ENCODE results near the gene NDUFAF2. TPM values are rescaled to one million over a fixed set of nuclear protein-coding genes. Genes with fewer than 3 reads are reported as not detected.
"Not testable (repeated sequence)": the region's sequence is repeated elsewhere in the genome, so short reads cannot be mapped to it uniquely, and the experiment has no call there.

Gene NDUFAF2
- total RNA-seq, 4 donors from 2014 or later: 25.9 to 39.0 (median 27.0) TPM

- no peak for TF ChIP-seq CTCF (IDR thresholded peaks at IDR 0.05)
- no peak for DNase-seq (ENCODE audit: low spot score)
- ATAC-seq (ENCODE audit: low FRiP score): no peak
Measured at GRCh38 chr5:61186634-61187033, 241.6 kb downstream of the NDUFAF2 start.

GRCh38 chr5:61187352-61187751 lies 242.3 kb downstream of the NDUFAF2 start:
- ATAC-seq (ENCODE audit: low FRiP score); DNase-seq (ENCODE audit: low spot score): not testable (repeated sequence)

GRCh38 chr5:61187826-61188225 lies 242.8 kb downstream of the NDUFAF2 start:
- not testable (repeated sequence) for DNase-seq (ENCODE audit: low spot score); ATAC-seq (ENCODE audit: low FRiP score)

- no peak for TF ChIP-seq CTCF (IDR thresholded peaks at IDR 0.05)
- no peak for ATAC-seq (ENCODE audit: low FRiP score)
Measured at GRCh38 chr5:61198606-61199005, 253.6 kb downstream of the NDUFAF2 start.

GRCh38 chr5:61200582-61201155 lies 255.7 kb downstream of the NDUFAF2 start:
- TF ChIP-seq CTCF (IDR thresholded peaks at IDR 0.05): no peak

More at GRCh38 chr5:61198606-61199005, 253.6 kb downstream of the NDUFAF2 start:
- DNase-seq (ENCODE audit: low spot score): no peak

GRCh38 chr5:61202213-61202612 lies 257.2 kb downstream of the NDUFAF2 start:
- no peak for TF ChIP-seq CTCF (IDR thresholded peaks at IDR 0.05)
- ATAC-seq (ENCODE audit: low FRiP score): no peak
- no peak for DNase-seq (ENCODE audit: low spot score)

More at GRCh38 chr5:61200582-61201155, 255.7 kb downstream of the NDUFAF2 start:
- no peak for ATAC-seq (ENCODE audit: low FRiP score)
- DNase-seq (ENCODE audit: low spot score): no peak

Other genes with a start within 250 kb of the NDUFAF2 start
- gene DEPDC1B, start 245.0 kb upstream of the NDUFAF2 start, total RNA-seq: 1 to 10 TPM in 2 of 4 donors, under 1 TPM in 2; 0.31 to 3.8 (median 1.5) TPM
- gene ELOVL7, start 100.9 kb upstream of the NDUFAF2 start, total RNA-seq: 10 to 100 TPM in 1 of 4 donors, 1 to 10 TPM in 3; 2.1 to 14.3 (median 7.5) TPM
- 10 to 100 TPM; 13.3 to 26.8 (median 15.9) TPM for gene ERCC8, start 135 bp upstream of the NDUFAF2 start, total RNA-seq
- 10 to 100 TPM; 23.1 to 30.6 (median 28.8) TPM for gene SMIM15, start 217.3 kb downstream of the NDUFAF2 start, total RNA-seq

Measured in omental fat pad (tissue), 4 donors.